Left lobe of liver (tissue), 2 donors: ENCODE results near the gene TNFRSF4. TPM values are rescaled to one million over a fixed set of nuclear protein-coding genes. Genes with fewer than 3 reads are reported as not detected.
"Not testable (repeated sequence)": the region's sequence is repeated elsewhere in the genome, so short reads cannot be mapped to it uniquely, and the experiment has no call there.

Experiments used
- ATAC-seq: fragments of 200-7000 bp; cut with Tn5 transposase; one replicate; pipeline ENCODE4 v1.9.1; 2020; ENCODE audit warnings: mild to moderate bottlenecking, moderate library complexity
- DNase-seq: peaks from one replicate; pipeline ENCODE4 v3.0.0-alpha.2; 2020; ENCODE audit warnings: low spot score
- total RNA-seq: library from RNA; stranded (reverse); gene quantifications from one replicate; pipeline ENCODE4 v1.2.1, GENCODE V29; 2021
- donor health status: DM: no; HTN: no; CAD: no; lungs with moderate emphysema.
- donor health status: DM: no; HTN: yes; CAD: no.

TNFRSF4 gene
- total RNA-seq, result 0.38 TPM

DNA sequence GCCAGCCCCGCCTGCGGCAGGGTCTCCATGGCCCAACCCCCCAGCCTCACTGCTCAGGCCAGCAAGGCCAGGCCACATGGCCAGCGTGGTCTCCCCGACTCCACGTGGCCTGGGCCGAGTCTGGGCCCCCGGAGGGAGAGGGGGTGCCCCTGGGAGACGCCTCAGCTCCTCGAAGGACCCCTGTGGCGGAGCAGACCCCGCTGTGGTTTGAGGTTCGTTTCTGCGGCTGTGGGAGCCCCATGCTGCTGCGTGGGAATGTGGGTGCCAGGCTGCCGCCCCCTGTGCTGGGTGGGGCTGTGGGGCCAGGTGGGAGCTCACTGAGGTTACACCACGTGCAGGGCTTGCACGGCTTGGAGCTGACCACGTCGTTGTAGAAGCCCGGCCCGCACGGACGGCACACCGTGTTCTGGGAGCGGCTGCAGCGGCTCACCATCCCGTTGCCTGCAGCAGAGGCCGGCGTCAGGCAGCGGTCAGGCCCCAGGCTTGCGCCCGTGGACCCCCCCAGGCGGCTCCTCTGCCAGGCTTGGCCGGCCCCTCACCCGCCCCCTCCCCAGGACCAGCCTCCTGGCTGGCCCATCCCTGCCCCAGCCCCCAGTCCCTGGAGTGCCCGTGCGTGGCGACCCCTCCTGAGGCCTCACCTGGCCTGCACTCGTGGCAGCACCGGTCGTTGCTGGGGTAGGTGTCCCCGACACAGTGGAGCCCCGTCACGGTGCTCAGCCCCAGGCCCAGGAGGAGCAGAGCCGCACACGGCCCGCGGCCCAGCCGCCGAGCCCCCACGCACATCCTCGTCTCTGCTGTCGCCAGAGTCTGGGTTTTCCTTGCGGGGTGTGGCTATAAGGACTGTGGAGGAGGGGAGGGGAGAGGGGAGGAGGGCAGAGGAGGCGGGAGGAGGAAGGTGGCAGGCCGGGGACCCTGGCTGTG, at the start of gene TNFRSF4:
Gene TNFRSF4, minus strand, starts transcription at position 809 of the 921 bp plus-strand sequence. Its CDS starts 26 bp downstream, at position 783.
- DNase-seq (no peak), ATAC-seq (peak; percentile 31)

DNA sequence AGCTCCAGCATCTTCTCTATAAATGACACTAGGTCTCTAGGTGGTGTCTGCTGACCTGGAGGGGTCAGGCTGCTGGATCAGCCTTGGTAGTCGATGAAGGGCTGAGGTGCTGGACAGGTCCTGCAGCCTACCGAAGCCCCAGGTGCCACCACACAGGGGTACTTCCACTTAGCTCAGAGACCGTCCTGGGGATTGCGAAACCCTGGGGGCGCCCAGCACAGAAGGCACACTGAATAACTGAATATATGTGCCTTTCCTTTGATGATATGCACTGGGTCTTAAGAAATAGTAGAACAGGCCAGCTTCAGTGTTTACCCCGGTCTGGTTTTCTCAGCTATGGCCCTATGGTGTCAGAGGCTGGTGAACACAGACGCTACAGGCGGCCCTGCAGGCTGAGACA, 48.8 kb upstream of the TNFRSF4 start:
- DNase-seq (no peak), ATAC-seq (no peak)

GRCh38 chr1:1262071-1262470, 48.1 kb upstream of the TNFRSF4 start:
- ATAC-seq (no peak), DNase-seq (no peak)

GRCh38 chr1:1260843-1261560, 47.0 kb upstream of the TNFRSF4 start:
- ATAC-seq (peak; percentile 23), DNase-seq (no peak)

GRCh38 chr1:1259951-1260600, 46.1 kb upstream of the TNFRSF4 start:
- no peak for DNase-seq

GRCh38 chr1:1259540-1259939, 45.6 kb upstream of the TNFRSF4 start:
- no peak for DNase-seq
- ATAC-seq, result no peak

More at GRCh38 chr1:1259951-1260600, 46.1 kb upstream of the TNFRSF4 start:
- no peak for ATAC-seq

DNA sequence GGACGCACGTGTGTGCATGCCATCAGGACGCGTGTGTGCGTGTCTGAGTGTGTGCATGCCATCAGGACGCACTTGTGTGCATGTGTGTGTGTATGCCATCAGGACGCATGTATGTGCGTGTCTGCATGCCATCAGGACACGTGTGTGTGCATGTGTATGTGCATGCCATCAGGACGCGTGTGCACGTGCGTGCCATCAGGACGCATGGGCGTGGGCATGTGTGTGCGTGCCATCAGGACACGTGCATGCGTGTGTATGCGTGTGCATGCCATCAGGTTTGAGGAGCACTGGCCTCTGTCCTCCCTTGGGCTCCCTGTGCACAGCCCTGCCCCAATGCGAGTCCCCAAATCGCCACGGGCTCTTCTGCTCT, 45.2 kb upstream of the TNFRSF4 start:
- DNase-seq (no peak), ATAC-seq (no peak)

DNA sequence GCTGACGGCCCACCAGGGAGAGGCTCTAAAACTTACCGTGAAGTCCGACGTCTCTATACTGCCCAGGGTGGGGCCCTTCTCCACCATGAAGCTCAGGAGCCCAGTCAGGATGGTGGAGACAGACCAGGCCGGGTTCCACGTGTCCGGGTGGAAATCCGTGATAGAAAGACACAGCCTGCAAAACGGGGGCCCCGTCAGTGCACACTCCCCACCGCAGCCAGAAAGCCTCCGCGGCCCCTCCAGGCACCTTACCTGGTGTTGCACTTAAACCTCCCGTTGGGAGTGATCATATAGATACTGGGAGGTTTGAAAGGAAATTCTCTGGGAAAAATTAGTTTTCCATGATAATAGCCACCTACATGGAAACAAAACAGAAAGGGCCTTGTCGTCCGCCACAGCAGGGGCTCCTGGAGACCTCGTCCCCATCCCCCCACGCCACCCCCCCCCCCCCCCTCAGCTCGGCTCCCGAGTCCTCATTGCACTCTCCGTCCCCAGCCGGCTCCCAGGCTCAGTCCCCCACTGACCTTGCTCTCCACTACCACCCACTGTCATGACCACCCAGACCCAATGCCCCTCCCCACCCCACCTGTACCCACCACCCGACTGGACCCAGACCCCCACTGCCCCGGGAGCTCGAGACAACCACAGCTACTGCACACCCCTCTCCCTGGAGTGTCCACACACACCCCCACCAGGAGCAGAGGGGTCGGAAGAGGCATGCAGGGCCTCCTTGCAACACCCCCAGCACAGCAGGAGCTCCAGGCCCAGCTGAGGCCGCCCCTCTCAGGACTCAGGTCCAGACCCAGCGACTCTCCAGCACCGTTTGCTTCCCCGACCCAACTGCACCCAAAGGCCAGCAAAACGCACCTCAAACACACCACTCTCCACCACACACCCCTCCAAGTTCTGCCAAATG, 43.3 kb upstream of the TNFRSF4 start:
- ATAC-seq (no peak), DNase-seq (no peak)

DNA sequence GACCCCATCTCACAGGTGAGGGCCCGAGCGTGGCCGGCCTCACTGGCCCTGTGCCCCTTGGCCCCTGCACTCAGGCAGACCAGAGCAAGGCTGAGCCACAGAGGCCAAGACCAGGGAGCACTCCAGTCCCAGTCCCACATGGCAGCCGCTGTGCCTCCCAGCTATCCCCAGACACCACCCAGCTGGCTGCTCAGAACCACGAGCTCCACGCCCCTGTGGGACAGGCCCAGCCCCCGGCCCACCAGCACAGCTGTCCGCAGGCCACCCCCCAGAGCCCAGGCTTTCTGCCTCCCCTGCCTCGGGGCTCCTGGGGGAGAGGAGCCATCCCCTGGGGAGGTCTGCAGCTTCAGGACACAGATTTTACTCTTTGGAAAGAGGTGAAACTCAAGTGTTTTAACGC, 41.7 kb upstream of the TNFRSF4 start:
- DNase-seq, result no peak
- ATAC-seq, result no peak

DNA sequence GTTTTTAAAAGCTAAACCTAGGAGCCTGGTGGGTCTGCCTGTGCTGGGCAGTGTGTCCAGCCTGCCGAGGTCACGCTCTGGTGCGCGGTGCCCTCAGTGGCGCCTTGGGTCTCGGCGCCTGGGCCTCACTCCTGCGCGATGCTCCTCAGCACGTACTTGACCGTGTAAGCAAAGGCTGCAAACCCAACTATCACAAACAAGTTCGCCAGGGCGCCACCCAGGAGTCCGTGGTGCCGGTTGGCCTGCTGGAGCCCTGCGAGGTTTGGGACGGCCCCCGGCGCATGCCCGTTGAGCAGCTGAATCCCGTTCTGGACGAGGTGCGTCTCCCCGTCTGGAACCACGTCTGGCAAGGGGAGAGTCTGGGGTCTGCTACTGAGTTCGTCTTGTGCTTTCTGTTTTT, 41.1 kb upstream of the TNFRSF4 start:
- no peak for ATAC-seq
- no peak for DNase-seq

GRCh38 chr1:1254667-1254998, 40.7 kb upstream of the TNFRSF4 start:
- ATAC-seq (no peak), DNase-seq (no peak)

GRCh38 chr1:1253972-1254666, 40.2 kb upstream of the TNFRSF4 start:
- DNase-seq, result no peak
- ATAC-seq, result no peak

- ATAC-seq, result no peak
These were observed 39.4 kb upstream of the TNFRSF4 start for GRCh38 chr1:1253314-1253713.

DNA sequence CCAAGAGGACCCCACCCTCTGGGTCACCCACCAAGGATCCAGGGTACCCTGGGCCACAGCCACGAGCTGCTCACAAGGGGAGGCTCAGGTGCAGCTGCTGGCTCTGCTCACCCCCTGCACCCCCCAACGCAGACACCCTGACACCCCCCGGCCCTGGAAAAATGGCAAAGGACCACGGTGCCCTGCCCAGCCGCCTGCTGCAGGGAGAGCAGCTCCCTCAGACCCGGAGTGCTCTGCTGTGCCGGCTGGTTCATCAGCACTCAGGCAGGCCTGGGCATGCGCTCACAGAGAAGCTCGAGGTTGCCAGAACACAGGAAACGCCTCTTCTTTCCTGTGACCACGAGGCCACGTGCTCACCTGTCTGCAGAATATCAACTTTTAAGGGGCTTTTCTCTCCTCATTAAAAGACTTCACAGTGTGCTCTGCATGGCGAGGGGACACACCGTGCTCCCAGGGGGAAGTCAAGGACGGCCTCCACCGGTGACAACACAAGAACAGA, 36.9 kb upstream of the TNFRSF4 start:
- DNase-seq, result no peak
- ATAC-seq, result no peak

More at GRCh38 chr1:1253314-1253713, 39.4 kb upstream of the TNFRSF4 start:
- no peak for DNase-seq

DNA sequence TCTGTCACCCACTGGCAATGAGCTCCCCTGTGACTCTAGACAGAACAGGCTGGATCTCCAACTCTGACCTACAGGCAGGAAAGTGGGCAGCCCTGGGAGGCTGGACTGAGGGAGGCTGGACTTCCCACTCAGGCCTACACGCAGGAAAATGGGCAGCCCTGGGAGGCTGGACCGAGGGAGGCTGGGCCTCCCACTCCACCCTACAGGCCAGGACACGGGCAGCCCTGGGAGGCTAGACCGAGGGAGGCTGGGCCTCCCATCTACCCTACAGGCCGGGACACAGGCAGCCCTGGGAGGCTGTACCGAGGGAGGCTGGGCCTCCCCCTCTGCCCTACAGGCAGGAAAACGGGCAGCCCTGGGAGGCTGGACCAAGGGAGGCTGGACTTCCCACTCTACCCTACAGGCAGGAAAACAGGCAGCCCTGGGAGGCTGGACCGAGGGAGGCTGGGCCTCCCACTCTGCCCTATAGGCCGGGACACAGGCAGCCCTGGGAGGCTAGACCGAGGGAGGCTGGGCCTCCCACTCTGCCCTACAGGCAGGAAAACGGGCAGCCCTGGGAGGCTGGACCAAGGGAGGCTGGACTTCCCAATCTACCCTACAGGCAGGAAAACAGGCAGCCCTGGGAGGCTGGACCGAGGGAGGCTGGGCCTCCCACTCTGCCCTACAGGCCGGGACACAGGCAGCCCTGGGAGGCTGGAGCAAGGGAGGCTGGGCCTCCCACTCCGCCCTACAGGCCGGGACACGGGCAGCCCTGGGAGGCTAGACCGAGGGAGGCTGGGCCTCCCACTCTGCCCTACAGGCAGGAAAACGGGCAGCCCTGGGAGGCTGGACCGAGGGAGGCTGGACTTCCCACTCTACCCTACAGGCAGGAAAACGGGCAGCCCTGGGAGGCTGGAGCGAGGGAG, 34.3 kb upstream of the TNFRSF4 start:
- ATAC-seq, DNase-seq: not testable (repeated sequence)

- no peak for DNase-seq
- peak; percentile 13 for ATAC-seq
These were observed 33.5 kb upstream of the TNFRSF4 start for GRCh38 chr1:1247341-1247913.

DNA sequence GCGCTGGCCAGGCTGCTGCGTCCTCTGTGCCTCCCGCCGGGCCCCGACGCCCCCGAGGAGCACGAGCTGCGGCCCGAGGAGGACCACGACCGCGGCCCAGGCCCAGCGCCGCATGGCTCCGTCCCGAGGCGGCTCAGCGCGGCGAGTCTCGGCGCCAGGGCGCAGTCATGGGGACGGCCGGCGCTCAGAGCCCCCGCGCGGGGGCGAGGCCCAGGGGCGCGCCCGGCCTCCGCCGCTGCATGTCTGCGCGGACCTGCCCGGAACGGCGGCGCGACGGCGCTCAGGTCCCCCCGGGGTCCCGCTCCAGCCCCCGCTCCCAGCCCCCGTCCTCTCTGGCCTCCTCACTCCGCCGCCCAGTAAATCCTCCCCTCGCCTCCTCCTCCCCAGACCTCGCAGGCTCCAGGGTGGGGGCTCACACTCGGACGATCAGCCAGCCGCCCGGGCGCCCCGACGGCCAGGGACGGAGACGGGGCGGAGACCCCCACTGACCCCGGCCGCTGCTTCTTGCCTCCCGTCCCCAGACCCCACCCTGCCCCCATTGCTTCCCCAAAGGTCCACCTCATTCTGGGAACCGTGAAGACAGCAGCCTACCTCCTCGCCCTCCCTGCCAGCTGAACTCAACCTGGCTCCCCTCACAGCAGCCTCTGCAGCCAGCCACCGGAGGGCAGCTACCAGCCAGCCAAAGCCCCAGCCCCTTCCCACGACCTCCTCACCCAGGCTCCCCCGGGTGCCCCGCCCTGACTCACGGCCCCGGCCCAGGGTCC, 32.8 kb upstream of the TNFRSF4 start, which contains the start of gene C1QTNF12:
Gene C1QTNF12, minus strand, starts transcription at position 146 of the 764 bp plus-strand sequence. Its CDS starts 32 bp downstream, at position 114.
- ATAC-seq (peak; percentile 31), DNase-seq (no peak)
